Measurements from ENCODE around the gene KLK15.

- TF ChIP-seq PATZ1 (CRISPR knock-in tag; IDR thresholded peaks at IDR 0.05; ENCODE audit: borderline replicate concordance) (no peak), CSDC2 (CRISPR knock-in tag; IDR thresholded peaks at IDR 0.05) (no peak), BACH2 (CRISPR knock-in tag; IDR thresholded peaks at IDR 0.05; ENCODE audit: borderline replicate concordance) (no peak), TCF4 (CRISPR knock-in tag; IDR thresholded peaks at IDR 0.05; ENCODE audit: borderline replicate concordance) (no peak), ZNF8 (CRISPR knock-in tag; IDR thresholded peaks at IDR 0.05) (no peak), CSRNP3 (CRISPR knock-in tag; IDR thresholded peaks at IDR 0.05) (no peak), ZFP3 (CRISPR knock-in tag; IDR thresholded peaks at IDR 0.05) (no peak)
Measured at GRCh38 chr19:50797781-50798658, 35.4 kb downstream of the KLK15 start.
